CD1c-positive myeloid dendritic cell (primary cell): ENCODE data around the gene SCN4A.
"Not testable (repeated sequence)": the region's sequence is repeated elsewhere in the genome, so short reads cannot be mapped to it uniquely, and the experiment has no call there.

Source experiments
- DNase-seq: peaks from one replicate; pipeline ENCODE4 v3.0.0-alpha.2; 2016; ENCODE audit errors: extremely low spot score

Gene SCN4A

GRCh38 chr17:63984651-63985386 lies 12.1 kb upstream of the SCN4A start:
- peak; percentile 53 for DNase-seq

GRCh38 chr17:63984236-63984635 lies 11.5 kb upstream of the SCN4A start:
- no peak for DNase-seq

GRCh38 chr17:63983320-63983719 lies 10.6 kb upstream of the SCN4A start:
- no peak for DNase-seq

- DNase-seq = not testable (repeated sequence)
These were observed 9.9 kb upstream of the SCN4A start for GRCh38 chr17:63982641-63983040.

GRCh38 chr17:63978272-63979200 lies 5.8 kb upstream of the SCN4A start:
- no peak for DNase-seq

GRCh38 chr17:63976702-63977101 lies 4.0 kb upstream of the SCN4A start:
- no peak for DNase-seq

- DNase-seq = no peak
These were observed 2.9 kb upstream of the SCN4A start for GRCh38 chr17:63975541-63976092.

GRCh38 chr17:63974594-63975192 lies 2.0 kb upstream of the SCN4A start:
- no peak for DNase-seq

- no peak for DNase-seq
These were observed 1.3 kb upstream of the SCN4A start for GRCh38 chr17:63973930-63974593.

GRCh38 chr17:63973247-63973646 lies 529 bp upstream of the SCN4A start:
- DNase-seq = no peak

GRCh38 chr17:63969278-63969677 lies 3.4 kb downstream of the SCN4A start:
- DNase-seq = no peak

GRCh38 chr17:63967953-63968352 lies 4.8 kb downstream of the SCN4A start:
- DNase-seq = no peak

GRCh38 chr17:63966646-63967264 lies 6.0 kb downstream of the SCN4A start:
- no peak for DNase-seq

GRCh38 chr17:63963123-63963522 lies 9.6 kb downstream of the SCN4A start:
- DNase-seq = no peak

GRCh38 chr17:63962298-63962744 lies 10.4 kb downstream of the SCN4A start:
- DNase-seq = no peak

GRCh38 chr17:63961355-63962212 lies 11.1 kb downstream of the SCN4A start:
- DNase-seq = peak; percentile 75

GRCh38 chr17:63960430-63960829 lies 12.3 kb downstream of the SCN4A start:
- no peak for DNase-seq

- DNase-seq = no peak
These were observed 12.7 kb downstream of the SCN4A start for GRCh38 chr17:63960006-63960405.

- DNase-seq = no peak
These were observed 16.3 kb downstream of the SCN4A start for GRCh38 chr17:63956296-63956920.

- no peak for DNase-seq
These were observed 16.9 kb downstream of the SCN4A start for GRCh38 chr17:63955791-63956190.
